ENCODE results near the gene LIX1L. TPM values are rescaled to one million over a fixed set of nuclear protein-coding genes. Genes with fewer than 3 reads are reported as not detected.

LIX1L gene
- total and polyA plus RNA-seq, 2 experiments from 2014 or later: 39.2 to 46.4 TPM

- no peak for DNase-seq (ENCODE audit: low read depth in 1 of 2, low spot score in 1 of 2)
- peaks cover 36% of the 10 kb centered on the region for H3K4me1 ChIP-seq (ENCODE audit: low read depth)
- H3K27ac ChIP-seq: peak overlapping the region; percentile 61
- H3K9me3 ChIP-seq (ENCODE audit: low read depth): no peaks in the 10 kb centered on the region
- H3K27me3 ChIP-seq: no peaks in the 10 kb centered on the region
- no peak for TF ChIP-seq CTCF (IDR thresholded peaks at IDR 0.05; ENCODE audit: low read depth, low read length)
- H3K4me3 ChIP-seq: no peak overlapping the region
- H3K36me3 ChIP-seq: peaks cover 6% of the 10 kb centered on the region
Observed at GRCh38 chr1:145987926-145988325, 30.1 kb upstream of the LIX1L start.

GRCh38 chr1:145986551-145986950 lies 28.7 kb upstream of the LIX1L start:
- DNase-seq (ENCODE audit: low read depth in 1 of 2, low spot score in 1 of 2): no peak
- peak overlapping the region; percentile 94 for H3K27ac ChIP-seq
- H3K36me3 ChIP-seq: no peaks in the 10 kb centered on the region
- H3K9me3 ChIP-seq (ENCODE audit: low read depth): no peaks in the 10 kb centered on the region
- no peaks in the 10 kb centered on the region for H3K27me3 ChIP-seq
- H3K4me3 ChIP-seq: no peak overlapping the region
- H3K4me1 ChIP-seq (ENCODE audit: low read depth): peaks cover 44% of the 10 kb centered on the region
- TF ChIP-seq CTCF (IDR thresholded peaks at IDR 0.05; ENCODE audit: low read depth, low read length): no peak

GRCh38 chr1:145985502-145986439 lies 28.0 kb upstream of the LIX1L start:
- no peak for TF ChIP-seq CTCF (IDR thresholded peaks at IDR 0.05; ENCODE audit: low read depth, low read length)
- Histone ChIP-seq H3K9me3 (ENCODE audit: low read depth) (no peaks in the 10 kb centered on the region), H3K4me3 (no peak overlapping the region), H3K27ac (peak overlapping the region; percentile 94), H3K36me3 (no peaks in the 10 kb centered on the region), H3K4me1 (ENCODE audit: low read depth) (peaks cover 52% of the 10 kb centered on the region), H3K27me3 (no peaks in the 10 kb centered on the region)
- peak; percentile 75 to 76 for DNase-seq (ENCODE audit: low read depth in 1 of 2, low spot score in 1 of 2)

- no peak for DNase-seq (ENCODE audit: low read depth in 1 of 2, low spot score in 1 of 2)
- Histone ChIP-seq H3K9me3 (ENCODE audit: low read depth) (no peaks in the 10 kb centered on the region), H3K4me1 (ENCODE audit: low read depth) (peaks cover 55% of the 10 kb centered on the region), H3K4me3 (no peak overlapping the region), H3K27ac (peak overlapping the region; percentile 94), H3K36me3 (no peaks in the 10 kb centered on the region), H3K27me3 (no peaks in the 10 kb centered on the region)
- no peak for TF ChIP-seq CTCF (IDR thresholded peaks at IDR 0.05; ENCODE audit: low read depth, low read length)
Observed at GRCh38 chr1:145985129-145985501, 27.3 kb upstream of the LIX1L start.

DNA sequence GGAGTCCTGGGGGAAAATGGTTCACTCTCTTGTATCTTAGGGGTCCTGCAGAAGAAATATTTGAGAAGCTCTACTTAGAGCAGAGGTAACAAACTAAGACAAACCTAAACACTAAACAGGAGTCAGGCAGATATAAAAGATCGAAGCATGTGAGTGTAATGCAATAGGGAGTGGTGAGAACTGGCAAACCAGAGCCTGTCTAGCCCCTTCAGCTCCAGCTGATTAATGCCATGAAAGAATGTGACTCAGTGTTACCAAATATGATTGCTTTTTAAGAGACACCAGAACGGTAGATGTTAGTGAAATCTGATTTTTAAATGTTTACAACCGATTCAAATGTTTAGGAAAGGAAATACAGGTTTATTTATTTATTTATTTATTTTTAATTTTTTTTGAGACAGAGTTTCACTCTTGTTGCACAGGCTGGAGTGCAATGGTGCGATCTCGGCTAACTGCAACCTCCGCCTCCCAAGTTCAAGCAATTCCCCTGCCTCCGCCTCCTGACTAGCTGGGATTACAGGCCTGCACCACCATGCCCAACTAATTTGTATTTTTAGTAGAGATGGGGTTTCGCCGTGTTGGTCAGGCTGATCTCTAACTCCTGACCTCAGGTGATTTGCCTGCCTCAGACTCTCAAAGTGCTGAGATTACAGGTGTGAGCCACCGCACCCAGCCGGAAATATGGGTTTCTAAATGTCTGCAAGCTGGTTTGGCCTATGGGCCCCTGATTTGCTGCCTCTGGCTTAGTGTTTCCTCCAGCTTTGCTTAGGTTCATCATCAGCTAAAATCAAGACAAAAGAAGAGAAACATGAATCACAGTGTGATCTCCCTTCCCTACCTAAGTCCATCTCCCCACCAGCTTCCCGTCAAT lies 26.4 kb upstream of the LIX1L start:
- H3K4me1 ChIP-seq (ENCODE audit: low read depth): peaks cover 60% of the 10 kb centered on the region

More for the DNA sequence above, 26.4 kb upstream of the LIX1L start:
- no peaks in the 10 kb centered on the region for H3K9me3 ChIP-seq (ENCODE audit: low read depth)
- no peak for TF ChIP-seq CTCF (IDR thresholded peaks at IDR 0.05; ENCODE audit: low read depth, low read length)
- no peaks in the 10 kb centered on the region for H3K27me3 ChIP-seq
- no peak overlapping the region for H3K4me3 ChIP-seq
- H3K36me3 ChIP-seq: no peaks in the 10 kb centered on the region
- no peak for DNase-seq (ENCODE audit: low read depth in 1 of 2, low spot score in 1 of 2)
- peak overlapping the region; percentile 94 for H3K27ac ChIP-seq

Data from cardiac muscle cell (in vitro differentiated cells and primary cell).